GM19455 (cell line): ENCODE measurements around the gene MCOLN3.
"Not testable (repeated sequence)": the region's sequence is repeated elsewhere in the genome, so short reads cannot be mapped to it uniquely, and the experiment has no call there.

Experiments used
- ATAC-seq: cut with Tn5 transposase; IDR thresholded peaks from one replicate; pipeline ENCODE4 v1.9.1; 2021; ENCODE audit not compliant: unreplicated experiment

The MCOLN3 gene

DNA sequence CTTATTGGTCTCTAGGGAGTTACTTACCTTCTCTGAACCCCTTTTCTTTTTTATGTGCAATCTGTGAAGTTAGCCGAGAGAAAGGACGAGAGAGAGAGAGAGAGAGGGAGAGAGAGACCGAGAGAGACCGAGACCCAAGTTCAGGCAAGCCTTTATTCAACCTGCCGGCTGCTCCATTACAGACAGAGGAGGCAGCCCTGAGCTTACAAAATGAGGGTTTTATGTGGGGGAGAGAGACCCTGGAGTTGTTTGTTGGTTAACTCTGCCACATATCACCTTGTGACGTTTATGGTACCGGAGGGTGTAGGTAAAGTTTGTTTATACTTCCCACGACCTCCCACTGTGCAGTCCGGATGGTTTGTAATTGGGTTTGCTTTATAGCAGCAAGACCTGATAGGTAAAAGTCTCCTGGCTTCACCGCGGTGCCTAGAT lies 1.5 kb upstream of the MCOLN3 start:
- ATAC-seq = no peak

GRCh38 chr1:85047472-85048295 lies 616 bp downstream of the MCOLN3 start:
- peak; percentile 65 for ATAC-seq

DNA sequence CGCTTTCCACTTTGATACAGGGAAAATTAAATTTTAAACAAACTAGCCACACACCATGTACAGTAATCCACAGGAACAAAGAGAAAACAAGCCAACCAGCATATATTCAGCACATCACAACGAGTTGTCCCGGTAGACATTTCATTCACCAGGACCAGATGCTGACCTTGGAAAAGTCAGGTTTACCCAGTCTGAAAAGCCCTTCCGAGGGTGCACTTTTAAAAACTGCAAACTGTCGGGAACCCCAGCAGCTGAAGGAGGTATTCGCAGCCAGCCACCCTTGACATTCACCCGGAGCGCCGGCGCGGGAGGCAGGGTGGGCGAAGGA lies 1.2 kb downstream of the MCOLN3 start:
- ATAC-seq = no peak

DNA sequence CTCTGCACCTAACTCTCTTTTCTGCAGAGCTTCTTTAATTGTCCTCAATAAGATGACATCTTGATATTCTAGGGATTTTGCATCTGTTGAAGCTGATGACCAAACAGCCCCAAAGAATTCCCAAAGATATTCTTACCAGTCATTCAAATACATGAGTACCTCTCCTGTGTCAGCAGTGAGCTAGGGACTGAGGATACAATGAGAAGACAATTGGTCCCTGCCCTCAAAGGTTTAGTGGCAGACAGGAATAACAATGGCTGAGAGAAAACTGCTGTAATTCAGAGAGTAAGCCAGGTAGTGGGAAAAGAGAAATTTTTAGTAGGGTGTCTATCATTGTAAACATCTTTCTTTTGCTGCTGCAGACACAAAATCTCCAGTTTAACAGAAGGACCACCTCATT lies 5.9 kb downstream of the MCOLN3 start:
- no peak for ATAC-seq

DNA sequence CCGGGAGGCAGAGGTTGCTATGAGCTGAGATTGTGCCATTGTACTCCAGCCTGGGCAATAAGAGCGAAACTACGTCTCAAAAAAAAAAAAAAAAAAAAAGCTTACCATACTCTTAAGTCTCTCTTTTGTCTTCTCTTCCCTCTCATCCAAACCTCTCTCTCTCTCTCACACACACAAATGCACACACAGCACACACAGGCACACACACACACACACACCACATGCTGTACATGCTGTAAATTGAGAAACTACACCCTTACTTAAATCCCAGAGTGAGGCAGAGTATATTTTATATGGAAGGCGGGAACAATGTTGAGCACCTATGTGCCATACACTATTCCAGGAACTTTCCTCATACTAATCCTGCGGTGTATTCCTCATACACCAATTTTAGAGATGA lies 6.5 kb downstream of the MCOLN3 start:
- no peak for ATAC-seq

- no peak for ATAC-seq
Observed at GRCh38 chr1:85033221-85033620, 15.1 kb downstream of the MCOLN3 start.

DNA sequence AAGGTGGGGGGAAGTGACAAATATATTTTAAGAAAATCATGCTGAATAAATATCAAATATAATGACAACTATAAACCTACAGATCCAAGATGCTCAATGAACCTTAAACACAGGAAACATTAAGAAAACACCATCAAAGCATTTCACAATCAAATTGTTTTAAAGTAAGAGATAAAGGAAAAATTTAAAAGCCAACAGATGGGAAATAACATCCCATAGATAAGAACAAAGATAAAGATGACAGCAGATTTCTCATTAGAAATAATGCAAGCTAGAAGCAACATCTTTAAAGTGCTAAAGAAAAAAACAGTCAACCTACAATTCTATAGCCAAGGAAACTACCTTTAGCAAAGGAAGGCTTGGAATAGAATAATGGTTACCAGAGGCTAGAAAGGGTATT lies 17.8 kb downstream of the MCOLN3 start:
- no peak for ATAC-seq

GRCh38 chr1:85028151-85028550 lies 20.1 kb downstream of the MCOLN3 start:
- no peak for ATAC-seq

DNA sequence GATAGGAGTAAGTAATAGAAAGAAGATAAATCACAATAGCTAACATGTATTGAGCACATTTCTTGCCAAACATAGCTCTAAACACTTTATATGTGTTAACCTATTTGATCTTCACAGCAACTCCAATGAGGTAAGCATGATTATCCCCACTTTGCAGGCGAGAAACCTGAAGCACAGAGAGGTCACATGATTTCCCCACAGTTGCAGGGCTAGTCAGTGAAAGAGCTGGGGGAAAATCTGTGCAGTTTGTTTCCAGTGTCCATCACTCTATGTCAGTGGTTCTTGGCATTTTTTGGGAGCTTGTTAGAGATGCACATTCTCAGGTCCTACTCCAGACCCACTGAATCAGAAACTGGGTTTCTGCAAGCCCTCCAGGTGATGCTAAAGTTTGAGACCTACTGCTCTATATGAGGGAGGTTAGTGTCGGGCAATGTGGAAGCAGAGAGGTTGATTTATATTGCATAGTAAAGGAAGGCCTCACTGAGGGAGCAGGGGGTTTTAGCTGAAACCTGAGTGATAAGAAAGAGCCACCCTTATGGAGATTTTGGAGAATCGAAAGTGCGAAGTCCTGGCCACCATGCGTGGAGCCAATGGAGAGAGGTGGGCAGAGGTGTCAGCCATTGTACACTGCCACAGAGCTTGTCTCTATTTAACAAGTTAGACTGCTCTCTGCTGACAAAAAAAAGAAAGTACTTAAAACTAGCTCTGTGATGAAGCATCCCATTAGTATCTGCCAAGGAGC lies 20.9 kb downstream of the MCOLN3 start:
- ATAC-seq = no peak

DNA sequence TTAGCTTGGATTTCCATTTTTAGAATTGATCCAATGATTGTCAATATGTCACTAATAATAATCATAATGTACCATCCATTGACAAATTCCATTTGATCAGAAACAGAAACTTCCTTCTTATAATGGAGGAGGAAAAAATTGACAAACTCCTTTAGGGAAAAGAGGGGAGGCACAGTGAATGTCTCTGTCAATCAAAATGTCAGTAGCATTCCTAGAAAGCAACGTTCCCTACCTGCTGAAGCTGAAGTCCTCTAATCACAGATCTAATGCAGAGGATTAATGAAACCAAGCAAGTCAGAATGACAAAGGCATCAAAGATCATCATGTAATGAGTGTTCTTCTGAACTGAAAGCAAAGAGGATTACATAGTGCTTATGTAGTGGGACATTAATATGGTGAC lies 22.4 kb downstream of the MCOLN3 start:
- ATAC-seq = no peak

GRCh38 chr1:85024736-85025135 lies 23.6 kb downstream of the MCOLN3 start:
- ATAC-seq = no peak

DNA sequence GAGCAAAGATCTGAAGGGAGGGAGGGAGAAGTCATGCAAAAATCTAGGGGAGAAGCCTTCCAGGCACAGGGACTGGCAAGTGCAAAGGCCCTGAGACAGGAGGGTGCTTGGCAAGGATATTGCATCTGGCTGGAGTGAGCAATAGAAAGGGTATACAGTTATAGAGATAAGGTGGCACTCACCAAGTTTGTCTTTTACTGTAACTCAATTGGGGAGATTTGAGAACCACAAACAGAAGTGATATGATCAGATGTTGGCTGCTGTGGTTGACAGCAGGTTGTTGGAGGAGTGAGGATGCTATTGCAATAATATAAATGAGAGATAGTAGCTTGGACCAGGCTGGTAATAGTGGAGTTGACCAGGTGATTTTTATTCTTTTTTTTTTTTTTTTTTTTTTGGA lies 25.6 kb downstream of the MCOLN3 start:
- no peak for ATAC-seq

DNA sequence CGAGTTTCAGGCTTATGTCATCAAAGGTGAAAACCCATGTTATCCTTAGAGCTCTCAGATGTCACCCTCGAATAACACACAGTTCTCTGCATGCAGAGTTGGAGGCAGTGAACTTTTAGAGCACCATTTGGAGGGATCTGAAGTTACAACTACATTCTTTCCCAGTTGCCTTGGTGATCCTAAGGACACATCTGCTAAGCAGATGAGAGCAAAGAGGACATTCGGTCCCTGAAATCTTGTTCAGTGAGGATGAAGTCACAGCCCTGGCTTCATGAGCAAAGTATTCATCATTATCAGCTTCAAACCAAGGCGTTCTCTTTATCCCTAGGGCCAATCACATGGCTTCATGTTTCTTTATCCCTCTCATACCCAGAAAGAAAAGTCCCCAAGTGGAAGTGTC lies 28.3 kb downstream of the MCOLN3 start:
- ATAC-seq = no peak

DNA sequence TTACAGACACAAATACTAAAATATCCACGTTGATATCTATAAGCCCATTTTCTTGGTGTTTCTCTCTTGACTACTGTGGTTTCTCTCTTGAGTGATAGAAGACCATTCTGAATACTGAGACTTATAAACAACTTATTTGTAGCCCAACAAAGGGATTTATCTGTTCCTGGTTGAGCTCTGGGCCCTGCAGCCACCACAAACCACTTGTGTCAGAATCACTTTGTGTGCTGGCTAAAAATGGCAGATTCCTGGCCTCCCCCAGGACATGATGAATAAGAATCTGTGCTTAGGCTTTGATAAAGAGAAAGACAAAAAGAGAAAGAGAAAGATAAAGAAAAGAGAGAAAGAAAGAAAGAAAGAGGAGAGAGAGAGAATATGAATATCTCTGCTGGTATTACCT lies 32.5 kb downstream of the MCOLN3 start:
- ATAC-seq = no peak

- not testable (repeated sequence) for ATAC-seq
Observed at GRCh38 chr1:85005641-85006040, 42.7 kb downstream of the MCOLN3 start.

DNA sequence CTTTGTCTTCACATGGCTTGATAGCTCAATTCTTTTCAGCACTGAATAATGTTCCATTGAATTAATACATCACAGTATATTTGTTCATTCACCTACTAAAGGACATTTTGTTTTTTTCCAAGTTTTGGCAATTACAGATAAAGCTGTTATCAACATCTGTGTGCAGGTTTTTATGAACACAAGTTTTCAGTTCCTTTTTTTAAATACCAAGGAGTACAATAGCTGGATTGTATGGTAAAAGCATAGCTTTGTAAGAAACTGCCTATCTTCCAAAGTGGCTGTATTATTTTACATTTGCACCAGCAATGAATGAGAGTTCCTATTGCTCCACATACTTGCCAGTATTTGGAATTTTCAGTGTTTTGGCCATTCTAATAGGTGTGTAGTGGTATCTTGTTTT lies 46.6 kb downstream of the MCOLN3 start:
- ATAC-seq = no peak

DNA sequence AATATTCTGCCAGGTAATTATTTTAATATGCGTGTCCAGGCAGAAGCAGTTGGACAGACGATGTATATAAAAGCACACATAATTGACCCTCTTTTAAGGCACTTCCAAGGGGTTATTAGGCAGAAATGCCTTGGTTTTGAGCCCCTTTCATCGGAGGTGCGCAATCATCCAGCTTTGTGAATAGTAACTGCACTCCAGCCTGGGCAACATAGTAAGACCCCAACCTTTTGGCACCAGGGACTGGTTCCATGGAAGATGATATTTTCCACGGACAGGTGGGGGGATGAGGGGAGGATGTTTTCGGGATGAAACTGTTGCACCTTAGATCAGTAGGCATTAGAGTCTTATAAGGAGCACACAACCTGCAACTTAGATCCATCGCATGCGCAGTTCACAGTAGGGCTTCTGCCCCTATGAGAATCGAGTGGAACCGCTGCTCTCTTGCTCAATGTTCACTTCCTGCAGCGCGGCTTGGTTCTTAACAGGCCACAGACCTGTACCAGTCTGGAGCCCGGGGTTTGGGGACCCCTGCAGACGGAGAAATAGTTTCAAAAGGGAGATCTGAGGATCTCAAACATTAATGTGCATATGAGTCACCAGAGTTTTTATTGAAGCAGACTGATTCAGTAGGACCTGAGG lies 49.5 kb downstream of the MCOLN3 start:
- ATAC-seq = no peak

DNA sequence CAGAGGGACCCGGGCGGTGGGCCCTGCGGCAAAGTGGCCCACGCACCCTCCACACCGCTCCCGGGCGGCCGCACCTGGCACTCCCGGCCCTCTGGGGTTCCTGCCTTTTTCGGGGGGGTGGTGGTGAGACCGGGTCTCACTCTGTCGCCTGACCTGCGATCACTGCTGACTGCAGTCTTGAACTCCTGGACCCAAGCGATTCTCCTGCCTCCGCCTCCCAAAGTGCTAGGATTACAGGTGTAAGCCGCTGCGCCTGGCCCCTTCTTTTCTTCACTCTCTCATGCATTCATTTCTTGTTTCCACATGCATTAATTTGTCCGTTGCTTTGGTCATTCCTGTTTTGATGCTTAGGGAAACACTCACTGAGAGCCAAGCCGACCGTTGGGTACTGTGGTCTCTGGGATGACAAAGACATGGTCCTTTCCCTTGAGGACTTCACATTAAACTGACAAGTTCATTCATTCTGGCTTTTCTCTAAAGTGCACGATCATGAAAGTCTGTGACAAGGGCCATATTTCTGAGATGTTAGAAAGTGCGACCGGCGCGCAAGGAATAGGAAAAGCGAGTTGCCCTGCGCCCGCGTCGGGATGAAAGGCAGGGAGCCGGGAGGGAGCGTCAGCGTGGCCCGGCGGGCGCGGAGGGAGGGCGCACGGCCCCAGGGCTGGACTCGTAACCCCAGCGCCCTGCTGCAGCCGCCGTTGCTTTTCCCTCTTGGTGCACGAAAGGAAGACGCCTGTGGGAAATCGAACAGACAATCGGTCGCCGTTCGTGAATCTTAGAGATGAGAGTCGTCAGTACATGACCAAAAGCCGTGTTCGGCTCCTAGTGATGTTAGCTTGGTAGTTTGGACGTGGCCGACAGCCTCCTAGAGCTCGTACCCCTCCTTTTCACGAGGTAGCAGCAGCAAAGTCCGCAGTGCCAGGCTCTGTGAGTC lies 50.4 kb downstream of the MCOLN3 start:
- ATAC-seq = no peak

- ATAC-seq = peak; percentile 58
Observed at GRCh38 chr1:84996846-84997666, 51.2 kb downstream of the MCOLN3 start, which contains the start of gene MCOLN2. Gene MCOLN2 (minus strand): TSS chr1:84997113. CDS start chr1:84996872, 241 bp downstream.
